Stimulated activated naive CD4-positive, alpha-beta T cell treated with Interleukin-2 at 50 U/mL for 16 hours (primary cell): ENCODE results near the gene TLR7.

ENCODE experiments used
- DNase-seq: peaks from one replicate; lab custom pipeline; 2025; lab: John Stamatoyannopoulos, UW

The TLR7 gene

DNA sequence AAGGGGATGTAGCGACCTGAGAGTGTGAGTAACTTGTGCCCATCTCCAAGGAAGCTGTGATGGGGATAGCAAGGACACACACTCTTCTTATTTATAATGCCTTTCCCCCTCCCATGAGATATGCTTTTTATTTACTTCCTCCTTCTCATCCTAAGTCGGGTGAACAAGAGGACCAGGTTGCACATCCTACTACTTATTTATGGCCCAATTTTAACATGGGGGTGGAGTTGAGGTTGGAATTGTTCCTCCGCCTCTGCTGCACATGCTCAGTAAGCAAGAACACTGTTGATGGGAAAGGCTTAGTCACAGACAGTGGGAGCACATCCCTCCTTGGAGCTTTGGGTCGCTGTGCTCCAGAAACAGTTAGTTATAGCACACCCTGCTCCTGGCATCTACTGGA lies 24.3 kb downstream of the TLR7 start:
- DNase-seq: no peak

DNA sequence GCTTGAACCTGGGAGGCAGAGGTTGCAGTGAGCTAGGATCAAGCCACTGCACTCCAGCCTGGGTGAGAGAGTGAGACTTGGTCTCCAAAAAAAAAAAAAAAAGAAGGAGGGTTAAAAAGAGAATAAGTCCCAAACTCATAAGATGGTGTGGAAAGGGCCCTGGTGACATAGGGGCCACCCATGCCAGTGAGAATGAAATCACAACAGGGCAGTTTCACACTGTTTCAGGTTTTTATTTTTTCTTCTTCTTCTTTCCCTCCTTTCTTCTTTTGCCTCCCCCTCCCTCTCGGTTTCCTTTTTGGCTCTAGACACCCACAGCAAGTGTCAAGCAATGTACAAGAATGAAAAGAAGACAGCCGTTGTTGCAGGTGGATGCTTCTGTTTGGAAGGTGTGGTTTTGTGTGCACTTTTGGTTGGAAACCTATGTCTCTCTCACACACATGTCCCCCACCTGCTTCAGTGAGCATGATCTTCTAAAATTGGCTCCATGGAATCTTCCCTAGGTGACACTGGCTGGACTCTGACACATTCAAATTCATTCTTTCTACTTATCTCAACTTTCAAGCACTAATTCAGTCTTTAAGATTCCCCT lies 25.1 kb downstream of the TLR7 start:
- DNase-seq: no peak

DNA sequence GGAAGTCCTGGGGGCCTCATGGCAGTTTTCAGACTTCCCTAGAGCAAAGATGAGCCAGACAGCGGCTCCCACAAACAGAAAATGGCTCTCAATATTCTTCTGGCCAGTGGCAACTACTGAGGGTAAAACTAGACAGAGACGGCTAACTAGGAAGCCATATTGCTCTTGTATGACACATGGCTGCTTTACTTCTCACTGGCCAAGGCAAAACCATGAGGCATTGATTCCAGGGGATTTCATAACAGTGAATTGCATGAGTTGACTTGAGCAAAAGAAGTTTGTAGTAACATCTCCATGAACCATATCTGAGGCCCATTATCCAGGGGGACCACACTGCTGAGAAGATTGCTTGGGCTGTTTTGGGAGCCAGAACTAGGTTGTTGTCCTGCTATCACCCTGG lies 25.8 kb downstream of the TLR7 start:
- no peak for DNase-seq

DNA sequence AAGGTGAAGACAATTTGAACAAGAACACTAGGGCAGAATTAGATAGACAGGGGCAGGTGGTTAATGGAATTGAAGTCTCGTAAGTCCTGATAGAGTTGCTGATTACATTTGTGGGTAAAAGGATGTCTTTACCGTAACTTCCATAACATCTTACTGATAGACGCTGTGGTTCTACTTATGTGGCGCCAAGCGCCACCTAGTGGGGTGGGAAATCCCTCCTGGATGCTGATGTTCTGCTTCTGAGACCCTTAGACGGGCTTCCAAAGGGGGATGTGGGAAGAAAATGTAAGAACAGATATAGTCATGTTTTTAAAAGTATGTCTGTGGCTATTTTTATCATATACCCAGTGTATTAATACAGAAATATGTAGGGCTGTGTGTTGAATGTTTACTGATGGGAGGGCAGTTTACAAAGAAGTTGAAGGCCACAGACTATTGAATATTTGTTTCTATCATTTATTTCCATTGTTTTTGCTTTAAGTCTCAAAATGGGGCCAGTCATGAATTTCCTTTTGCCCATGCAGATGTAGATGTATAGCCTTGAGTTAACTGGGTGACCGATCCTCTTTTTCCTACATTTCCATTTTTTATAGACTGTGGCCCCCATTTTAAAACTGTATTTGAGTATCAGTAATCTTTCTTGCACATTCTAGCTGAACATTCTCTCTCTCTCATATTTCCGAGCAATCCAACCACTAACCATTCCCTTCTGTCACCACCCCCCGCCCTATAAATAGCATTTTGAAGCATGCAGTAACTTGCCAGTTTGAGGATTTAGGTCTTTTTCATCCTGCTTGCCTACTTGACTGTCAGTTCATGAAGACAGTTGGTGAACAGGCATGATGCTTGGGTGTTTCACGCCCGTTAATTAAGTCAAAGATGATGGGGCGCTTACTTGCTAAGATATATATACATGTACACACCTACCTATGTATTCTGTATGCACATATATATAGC lies 27.5 kb downstream of the TLR7 start:
- peak; percentile 5 for DNase-seq

DNA sequence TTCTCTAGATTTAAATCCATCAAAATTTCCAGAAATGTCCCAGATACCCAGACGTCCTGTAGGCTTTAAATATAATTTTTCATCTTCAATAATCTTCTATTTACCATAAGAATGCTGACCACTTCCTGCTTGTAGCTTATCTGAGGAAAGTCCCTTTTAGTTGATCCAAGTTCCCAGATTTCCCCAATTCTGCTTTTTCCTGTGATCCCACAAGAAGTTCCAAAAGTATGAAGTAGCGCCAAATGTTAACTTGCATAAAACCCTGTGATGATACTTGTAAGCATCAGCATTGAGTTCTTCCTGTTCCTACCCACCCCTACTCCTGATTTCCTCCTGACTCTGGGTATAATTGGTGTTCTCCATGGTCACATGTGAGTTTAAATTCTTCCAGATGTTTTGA lies 29.0 kb downstream of the TLR7 start:
- DNase-seq: no peak

DNA sequence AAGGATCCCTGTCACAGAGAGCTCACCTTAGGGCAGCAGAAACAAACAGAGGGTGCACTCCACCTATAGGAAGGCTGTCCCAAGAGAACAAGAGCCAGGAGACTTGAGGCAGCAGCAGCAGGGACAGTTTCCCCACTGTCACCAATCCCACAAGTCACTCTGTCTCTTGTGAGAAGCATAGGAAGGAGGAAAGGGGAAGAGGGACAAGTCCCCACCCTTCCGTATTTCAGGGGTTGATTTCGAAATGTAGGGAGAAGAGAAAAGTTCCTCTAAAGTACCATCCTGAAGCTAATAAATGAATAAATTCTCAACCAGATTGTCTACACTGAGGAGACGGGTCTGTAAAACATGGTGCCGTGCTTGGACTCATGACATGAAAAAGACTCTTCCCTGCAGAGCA lies 30.1 kb downstream of the TLR7 start:
- no peak for DNase-seq

DNA sequence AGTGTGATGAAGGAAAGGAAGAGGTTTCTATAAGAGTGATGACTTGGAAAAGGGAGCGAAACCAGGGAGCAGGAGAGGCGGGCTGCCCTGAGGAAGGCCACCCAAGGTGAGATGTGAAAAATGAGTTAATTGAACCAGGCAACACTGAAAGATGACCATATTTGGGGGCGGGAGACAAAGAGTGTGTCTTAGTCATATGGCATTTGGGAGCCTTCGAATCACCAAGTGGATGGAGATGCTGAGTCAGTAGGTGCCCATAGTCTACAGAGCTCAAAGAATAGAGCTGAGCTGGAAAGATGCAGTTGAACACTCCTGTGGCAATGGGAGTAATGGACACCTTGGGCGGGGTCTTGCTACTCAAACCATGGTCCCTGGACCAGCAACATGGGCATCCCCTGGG lies 31.2 kb downstream of the TLR7 start:
- no peak for DNase-seq

DNA sequence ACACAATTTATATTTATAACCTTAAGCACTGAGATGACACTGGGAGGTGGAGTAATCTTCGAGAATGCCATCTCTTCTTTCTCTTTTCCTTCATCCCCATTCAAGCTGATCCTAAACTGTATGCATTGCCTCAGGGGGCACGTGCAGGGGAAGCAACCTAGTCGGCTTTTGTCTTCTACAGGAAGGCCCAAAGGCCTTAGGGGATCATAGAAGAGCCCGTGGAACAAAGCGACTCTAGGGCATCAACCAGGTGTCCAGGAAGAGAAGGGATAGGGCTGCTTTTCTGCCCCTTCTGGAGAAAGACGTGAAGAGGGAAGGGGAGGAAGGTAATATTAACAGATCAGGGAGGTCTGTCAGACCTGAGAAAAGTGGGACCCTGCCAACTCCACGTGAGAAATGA lies 32.6 kb downstream of the TLR7 start:
- DNase-seq: no peak

DNA sequence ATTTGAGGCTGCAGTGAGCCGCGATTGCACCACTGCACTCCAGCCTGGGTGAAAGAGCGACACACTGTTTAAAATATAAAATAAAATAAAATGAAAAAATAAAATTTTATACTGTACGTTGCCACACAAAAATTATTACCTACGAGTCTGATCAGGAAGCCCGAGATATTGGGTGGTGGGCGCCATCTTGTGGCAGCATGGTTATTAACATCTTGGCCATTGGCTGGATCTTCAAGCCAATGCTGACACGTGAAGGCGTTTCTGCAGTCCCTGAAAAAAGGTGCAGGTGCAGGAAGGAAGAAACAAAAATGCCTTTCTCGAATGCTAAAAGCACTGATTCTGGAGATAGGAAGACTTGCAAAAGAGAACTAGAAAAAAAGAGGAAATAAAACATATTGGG lies 34.6 kb downstream of the TLR7 start:
- DNase-seq: peak; percentile 45

DNA sequence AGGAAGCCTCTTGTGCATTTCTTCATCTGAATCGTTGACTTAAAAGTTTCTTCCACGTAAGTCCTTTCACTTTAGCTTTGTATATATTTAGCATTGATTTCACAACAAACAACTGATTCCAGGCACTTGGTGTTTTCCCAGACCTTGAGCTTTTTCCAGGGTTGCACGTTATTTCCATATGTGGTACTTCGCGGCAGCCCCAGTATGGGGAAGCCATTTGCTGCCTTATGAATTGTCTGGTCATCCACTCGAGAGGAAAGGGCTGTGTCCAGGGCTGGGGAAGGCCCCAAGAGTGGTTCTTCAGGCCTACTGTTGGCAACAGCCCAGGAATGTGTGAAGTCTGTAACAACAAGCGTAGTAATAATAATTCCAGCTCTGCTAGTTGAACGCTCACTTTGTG lies 36.8 kb downstream of the TLR7 start:
- DNase-seq: no peak

DNA sequence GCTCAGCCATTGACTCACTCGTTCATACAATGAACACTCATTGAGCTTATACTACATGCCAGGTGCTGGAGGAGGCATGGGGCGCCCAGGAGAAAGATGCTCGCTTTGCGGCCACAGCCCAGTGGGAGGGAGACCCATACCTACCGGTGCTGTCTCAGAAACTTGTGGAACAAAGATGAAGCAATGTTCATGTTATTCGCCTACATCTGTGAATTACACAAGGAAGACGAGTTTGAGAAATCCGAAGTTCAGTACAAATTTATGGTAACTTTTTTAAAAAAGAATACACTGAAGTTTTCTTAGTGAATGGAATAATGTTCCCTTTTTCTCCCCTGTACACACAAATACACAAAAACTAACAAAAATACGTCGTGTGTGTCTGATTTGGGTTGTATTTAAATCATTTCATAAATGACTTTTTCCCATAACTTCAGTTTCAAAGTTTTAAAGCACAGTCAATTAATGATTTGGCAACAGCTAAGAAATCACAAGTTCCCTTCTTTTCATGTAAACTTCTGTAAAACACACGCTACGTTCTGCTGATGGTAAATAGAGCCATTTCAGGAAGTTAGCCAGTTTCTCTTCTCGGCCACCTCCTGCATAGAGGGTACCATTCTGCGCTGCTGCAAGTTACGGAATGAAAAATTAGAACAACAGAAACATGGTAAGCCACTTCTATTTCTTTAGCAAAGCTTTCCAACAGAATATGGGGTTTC lies 39.3 kb downstream of the TLR7 start, which contains the start of gene TLR8:
TLR8 (plus strand) TSS at position 575 of the 716 bp plus-strand sequence; CDS start at position 662, 87 bp downstream.
- DNase-seq: no peak

DNA sequence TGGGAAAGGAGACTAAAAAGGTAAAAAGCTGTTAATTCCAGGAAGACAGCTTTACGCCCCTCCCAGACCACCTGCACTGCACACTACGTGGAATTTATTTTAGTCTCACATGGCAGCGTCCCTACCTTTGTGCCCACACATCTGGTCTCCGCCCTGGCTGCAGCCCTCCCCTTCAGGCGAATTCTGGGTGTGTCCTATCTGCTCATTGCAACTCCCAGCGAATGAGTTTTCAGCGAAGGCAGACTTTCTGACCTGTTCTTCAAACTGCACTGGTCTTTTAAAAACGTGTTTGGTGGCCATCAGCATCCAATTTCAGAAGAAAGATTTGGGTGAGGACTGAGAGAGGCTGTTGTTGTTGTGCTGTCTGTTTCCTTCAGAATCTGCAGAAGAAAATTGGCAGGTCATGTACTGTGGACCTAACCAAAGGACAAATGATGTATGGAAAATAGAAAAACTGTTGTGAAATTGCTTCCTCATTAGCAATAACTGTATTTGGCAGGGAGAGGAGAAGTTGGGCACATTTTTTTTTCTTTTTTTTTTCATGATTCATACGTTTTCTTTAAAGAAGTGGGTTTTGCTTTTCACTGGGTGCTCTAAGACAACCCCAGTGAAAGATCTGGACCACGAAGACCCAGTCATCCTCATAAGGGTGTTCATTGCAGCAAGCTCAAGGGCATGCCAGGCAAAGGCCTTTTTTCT lies 43.7 kb downstream of the TLR7 start:
- no peak for DNase-seq

DNA sequence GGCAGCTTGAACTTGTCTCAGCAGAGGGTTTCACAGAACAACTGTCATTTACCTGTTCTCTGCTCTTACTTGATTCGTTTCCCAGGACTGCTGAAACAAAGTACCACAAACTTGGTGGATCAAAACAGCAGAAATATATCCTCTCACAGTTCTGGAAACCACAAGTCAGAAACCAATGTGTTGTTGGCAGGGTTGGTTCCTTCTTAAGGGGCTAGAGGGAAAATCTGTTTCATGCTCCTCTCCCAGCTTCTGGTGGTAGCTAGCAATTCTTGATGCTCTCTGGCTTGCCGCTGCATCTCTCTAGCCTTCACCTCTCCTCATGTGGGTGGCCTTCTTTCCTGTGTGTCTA lies 44.2 kb downstream of the TLR7 start:
- DNase-seq: no peak

DNA sequence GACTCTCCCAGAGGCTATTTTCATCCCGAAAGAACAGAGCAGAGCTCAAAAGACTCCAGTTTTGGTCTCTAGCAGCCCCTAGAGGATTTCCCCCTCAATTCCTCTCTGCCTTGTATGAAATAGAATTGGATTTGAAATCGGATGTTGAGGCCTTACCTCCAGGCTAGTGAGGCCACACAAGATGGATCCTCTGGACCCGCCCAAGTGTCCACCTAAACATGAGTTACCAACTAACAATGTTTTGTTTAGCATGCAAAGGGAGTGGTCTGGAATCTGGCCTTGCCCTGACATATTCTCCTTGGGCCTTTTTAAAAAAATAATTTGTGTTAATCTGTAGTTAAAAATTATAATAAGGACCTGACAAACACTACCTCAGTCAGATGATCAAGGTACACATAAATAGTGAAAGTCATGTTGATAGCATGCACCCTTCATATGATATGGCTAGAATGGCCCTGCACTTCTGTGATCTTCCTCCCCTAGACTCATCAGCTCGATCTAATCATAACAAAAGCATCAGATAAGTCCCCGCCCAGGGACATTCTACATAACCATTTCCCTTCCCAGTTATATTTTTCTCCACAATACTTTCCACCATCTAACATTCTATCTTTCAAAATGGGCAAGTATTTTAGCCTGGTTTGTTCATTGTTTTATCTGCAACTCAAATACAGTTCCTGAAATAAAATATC lies 46.1 kb downstream of the TLR7 start:
- DNase-seq: no peak

DNA sequence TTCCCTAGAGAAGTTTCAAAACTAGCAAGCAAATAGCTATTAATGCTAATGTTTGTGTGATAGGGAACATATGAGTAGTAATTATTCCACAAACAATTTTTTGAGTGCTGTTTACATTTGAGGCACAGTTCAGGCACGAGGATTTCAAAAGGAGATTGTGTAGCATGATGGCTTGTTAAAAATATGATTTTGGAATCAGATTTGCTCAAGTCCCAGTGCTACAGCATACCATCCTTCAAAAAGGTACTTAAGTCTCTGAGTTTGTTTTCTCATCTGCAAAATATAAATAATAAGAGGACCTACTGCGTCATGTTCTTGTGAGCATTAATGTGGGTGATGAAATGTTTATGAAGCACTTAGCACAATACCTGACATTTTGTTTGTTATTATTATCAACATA lies 50.9 kb downstream of the TLR7 start:
- DNase-seq: no peak

DNA sequence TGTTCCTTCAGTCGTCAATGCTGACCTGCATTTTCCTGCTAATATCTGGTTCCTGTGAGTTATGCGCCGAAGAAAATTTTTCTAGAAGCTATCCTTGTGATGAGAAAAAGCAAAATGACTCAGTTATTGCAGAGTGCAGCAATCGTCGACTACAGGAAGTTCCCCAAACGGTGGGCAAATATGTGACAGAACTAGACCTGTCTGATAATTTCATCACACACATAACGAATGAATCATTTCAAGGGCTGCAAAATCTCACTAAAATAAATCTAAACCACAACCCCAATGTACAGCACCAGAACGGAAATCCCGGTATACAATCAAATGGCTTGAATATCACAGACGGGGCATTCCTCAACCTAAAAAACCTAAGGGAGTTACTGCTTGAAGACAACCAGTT lies 52.2 kb downstream of the TLR7 start:
- no peak for DNase-seq

DNA sequence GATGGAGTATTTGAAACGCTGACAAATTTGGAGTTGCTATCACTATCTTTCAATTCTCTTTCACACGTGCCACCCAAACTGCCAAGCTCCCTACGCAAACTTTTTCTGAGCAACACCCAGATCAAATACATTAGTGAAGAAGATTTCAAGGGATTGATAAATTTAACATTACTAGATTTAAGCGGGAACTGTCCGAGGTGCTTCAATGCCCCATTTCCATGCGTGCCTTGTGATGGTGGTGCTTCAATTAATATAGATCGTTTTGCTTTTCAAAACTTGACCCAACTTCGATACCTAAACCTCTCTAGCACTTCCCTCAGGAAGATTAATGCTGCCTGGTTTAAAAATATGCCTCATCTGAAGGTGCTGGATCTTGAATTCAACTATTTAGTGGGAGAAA lies 52.7 kb downstream of the TLR7 start:
- no peak for DNase-seq

DNA sequence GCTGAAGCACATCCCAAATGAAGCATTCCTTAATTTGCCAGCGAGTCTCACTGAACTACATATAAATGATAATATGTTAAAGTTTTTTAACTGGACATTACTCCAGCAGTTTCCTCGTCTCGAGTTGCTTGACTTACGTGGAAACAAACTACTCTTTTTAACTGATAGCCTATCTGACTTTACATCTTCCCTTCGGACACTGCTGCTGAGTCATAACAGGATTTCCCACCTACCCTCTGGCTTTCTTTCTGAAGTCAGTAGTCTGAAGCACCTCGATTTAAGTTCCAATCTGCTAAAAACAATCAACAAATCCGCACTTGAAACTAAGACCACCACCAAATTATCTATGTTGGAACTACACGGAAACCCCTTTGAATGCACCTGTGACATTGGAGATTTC lies 54.1 kb downstream of the TLR7 start:
- no peak for DNase-seq

DNA sequence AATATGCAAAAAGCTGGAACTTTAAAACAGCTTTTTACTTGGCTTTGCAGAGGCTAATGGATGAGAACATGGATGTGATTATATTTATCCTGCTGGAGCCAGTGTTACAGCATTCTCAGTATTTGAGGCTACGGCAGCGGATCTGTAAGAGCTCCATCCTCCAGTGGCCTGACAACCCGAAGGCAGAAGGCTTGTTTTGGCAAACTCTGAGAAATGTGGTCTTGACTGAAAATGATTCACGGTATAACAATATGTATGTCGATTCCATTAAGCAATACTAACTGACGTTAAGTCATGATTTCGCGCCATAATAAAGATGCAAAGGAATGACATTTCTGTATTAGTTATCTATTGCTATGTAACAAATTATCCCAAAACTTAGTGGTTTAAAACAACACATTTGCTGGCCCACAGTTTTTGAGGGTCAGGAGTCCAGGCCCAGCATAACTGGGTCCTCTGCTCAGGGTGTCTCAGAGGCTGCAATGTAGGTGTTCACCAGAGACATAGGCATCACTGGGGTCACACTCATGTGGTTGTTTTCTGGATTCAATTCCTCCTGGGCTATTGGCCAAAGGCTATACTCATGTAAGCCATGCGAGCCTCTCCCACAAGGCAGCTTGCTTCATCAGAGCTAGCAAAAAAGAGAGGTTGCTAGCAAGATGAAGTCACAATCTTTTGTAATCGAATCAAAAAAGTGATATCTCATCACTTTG lies 55.2 kb downstream of the TLR7 start:
- DNase-seq: no peak

DNA sequence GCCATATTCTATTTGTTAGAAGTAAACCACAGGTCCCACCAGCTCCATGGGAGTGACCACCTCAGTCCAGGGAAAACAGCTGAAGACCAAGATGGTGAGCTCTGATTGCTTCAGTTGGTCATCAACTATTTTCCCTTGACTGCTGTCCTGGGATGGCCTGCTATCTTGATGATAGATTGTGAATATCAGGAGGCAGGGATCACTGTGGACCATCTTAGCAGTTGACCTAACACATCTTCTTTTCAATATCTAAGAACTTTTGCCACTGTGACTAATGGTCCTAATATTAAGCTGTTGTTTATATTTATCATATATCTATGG lies 55.7 kb downstream of the TLR7 start:
- no peak for DNase-seq

DNA sequence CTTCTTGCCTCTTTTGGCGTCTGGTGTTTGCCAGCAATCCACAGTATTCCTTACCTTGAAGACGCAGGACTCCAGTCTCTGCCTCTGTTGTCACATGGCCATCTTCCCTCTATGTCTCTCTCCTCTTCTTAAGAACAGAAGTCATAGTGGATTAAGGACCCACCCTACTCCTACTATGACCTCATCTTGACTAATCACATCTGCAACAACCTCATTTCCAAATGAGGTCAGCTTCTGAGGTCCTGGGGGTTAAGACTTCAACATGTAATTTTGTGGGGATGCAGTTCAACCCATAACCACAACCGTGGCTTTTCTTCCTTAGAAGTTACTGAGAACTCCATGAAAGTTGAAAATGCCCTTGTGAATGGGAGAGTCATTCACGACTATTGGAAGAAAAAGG lies 62.8 kb downstream of the TLR7 start:
- DNase-seq: no peak
